ENCODE results near the gene B4GALNT1.

GRCh38 chr12:57621497-57622292, 11.3 kb downstream of the B4GALNT1 start:
- peak; percentile 96 for TF ChIP-seq CTCF (IDR thresholded peaks at IDR 0.05)
- no peak for TF ChIP-seq EP300 (IDR thresholded peaks at IDR 0.05)
- TF ChIP-seq SMC3 (IDR thresholded peaks at IDR 0.05), result peak; percentile 96
- TF ChIP-seq MAX (IDR thresholded peaks at IDR 0.05), result peak; percentile 77
- TF ChIP-seq RFX5 (IDR thresholded peaks at IDR 0.05), result no peak
- no peak for TF ChIP-seq HOXA7 (CRISPR knock-in tag; IDR thresholded peaks at IDR 0.05)
- no peak for TF ChIP-seq PBX3 (IDR thresholded peaks at IDR 0.05)
- no peak for TF ChIP-seq MAZ (IDR thresholded peaks at IDR 0.05; ENCODE audit: borderline replicate concordance, low read depth, low read length)
- TF ChIP-seq POLR2A (IDR thresholded peaks at IDR 0.05; ENCODE audit: low read length), result no peak
- TF ChIP-seq TFCP2L1 (CRISPR knock-in tag; IDR thresholded peaks at IDR 0.05), result no peak
- TF ChIP-seq ELK1 (IDR thresholded peaks at IDR 0.05; ENCODE audit: low read depth, low read length), result no peak
- TF ChIP-seq REST (IDR thresholded peaks at IDR 0.05), result no peak

Measured in A549 (cell line).